K562 (cell line): Measurements from ENCODE around the gene WDR93.

Experiments used
- MAZ ChIP-seq, 2 experiments: fragments of 450-650 bp in 1 of 2; sonication (generic) in 1 of 2; formaldehyde crosslinking; IDR thresholded peaks in 1 of 2; conservative IDR thresholded peaks in 1 of 2; 2 replicates each; pipeline versions ENCODE4 v1.4.0 to v1.5.0; 2020; ENCODE audit warnings: mild to moderate bottlenecking in 1 of 2, missing genetic modification reagents in 1 of 2
- RAD21 ChIP-seq, 2 experiments: fragments of 250-450 bp in 1 of 2; fragments of 450-650 bp in 1 of 2; sonication (Bioruptor Pico) in 1 of 2; formaldehyde crosslinking in 1 of 2; IDR thresholded peaks in 1 of 2; conservative IDR thresholded peaks in 1 of 2; 2 replicates each; pipeline versions ENCODE4 v1.4.0 to v1.8.0; 2020 to 2022; ENCODE audit warnings: mild to moderate bottlenecking in 2 of 2, moderate library complexity in 1 of 2
- TF ChIP-seq, protein P1 (sequence below): sonication (generic); formaldehyde crosslinking; IDR thresholded peaks from 2 replicates; pipeline ENCODE4 v1.8.1; 2023; ENCODE audit warnings: mild to moderate bottlenecking, missing genetic modification reagents, moderate library complexity

DNA sequence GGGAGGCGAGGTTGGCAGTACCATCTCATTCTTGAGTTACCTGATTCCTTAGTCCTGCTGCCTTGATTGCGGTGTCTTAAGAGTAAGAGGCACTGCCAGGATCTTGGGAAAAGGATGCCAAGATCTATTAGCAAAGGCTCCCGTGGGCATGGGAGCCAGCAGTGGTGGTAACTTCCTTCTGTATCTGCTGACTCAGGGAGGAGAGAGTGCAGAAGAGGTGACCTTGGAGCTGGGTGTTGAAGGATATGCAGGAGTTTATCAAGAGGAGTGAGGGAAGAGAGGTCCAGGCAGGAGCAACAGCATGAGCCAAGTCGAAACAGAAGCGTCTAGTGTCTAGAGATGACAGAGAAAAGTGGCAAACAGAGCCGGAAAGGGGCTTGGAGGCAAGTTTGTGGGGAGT, 90.0 kb downstream of the WDR93 start:
- TF ChIP-seq MAZ (CRISPR knock-in tag; conservative IDR thresholded peaks at IDR 0.05 in 1 of 2, IDR thresholded peaks at IDR 0.05 in 1 of 2) (no peak), RAD21 (CRISPR knock-in tag; conservative IDR thresholded peaks at IDR 0.05 in 1 of 2, IDR thresholded peaks at IDR 0.05 in 1 of 2) (no peak)
- TF ChIP-seq, protein P1, sequence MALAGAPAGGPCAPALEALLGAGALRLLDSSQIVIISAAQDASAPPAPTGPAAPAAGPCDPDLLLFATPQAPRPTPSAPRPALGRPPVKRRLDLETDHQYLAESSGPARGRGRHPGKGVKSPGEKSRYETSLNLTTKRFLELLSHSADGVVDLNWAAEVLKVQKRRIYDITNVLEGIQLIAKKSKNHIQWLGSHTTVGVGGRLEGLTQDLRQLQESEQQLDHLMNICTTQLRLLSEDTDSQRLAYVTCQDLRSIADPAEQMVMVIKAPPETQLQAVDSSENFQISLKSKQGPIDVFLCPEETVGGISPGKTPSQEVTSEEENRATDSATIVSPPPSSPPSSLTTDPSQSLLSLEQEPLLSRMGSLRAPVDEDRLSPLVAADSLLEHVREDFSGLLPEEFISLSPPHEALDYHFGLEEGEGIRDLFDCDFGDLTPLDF (CRISPR knock-in tag) = no peak
